ENCODE data around the gene REEP1.

DNA sequence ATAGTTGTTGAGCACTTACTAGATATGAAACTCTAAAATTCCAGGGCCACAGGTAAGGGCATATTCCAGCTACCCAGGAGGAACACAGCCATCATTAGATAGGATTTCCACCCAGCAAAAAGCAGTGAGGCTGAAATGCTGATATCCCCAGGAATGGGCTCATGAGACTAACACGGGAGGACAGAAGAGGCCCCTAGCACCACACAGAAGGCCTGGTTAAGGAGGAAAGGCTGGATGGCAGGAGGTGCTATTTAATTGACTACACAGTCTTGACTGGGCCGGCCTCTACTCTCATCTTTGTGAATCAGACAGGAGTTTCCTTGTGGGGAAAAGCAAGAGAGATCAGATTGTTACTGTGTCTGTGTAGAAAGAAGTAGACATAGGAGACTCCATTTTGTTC is 76.4 kb downstream of the REEP1 start:
- TF ChIP-seq, protein P1, sequence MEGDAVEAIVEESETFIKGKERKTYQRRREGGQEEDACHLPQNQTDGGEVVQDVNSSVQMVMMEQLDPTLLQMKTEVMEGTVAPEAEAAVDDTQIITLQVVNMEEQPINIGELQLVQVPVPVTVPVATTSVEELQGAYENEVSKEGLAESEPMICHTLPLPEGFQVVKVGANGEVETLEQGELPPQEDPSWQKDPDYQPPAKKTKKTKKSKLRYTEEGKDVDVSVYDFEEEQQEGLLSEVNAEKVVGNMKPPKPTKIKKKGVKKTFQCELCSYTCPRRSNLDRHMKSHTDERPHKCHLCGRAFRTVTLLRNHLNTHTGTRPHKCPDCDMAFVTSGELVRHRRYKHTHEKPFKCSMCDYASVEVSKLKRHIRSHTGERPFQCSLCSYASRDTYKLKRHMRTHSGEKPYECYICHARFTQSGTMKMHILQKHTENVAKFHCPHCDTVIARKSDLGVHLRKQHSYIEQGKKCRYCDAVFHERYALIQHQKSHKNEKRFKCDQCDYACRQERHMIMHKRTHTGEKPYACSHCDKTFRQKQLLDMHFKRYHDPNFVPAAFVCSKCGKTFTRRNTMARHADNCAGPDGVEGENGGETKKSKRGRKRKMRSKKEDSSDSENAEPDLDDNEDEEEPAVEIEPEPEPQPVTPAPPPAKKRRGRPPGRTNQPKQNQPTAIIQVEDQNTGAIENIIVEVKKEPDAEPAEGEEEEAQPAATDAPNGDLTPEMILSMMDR (IDR thresholded peaks at IDR 0.05): no peak
- TF ChIP-seq POLR2A (IDR thresholded peaks at IDR 0.05): no peak
